GM03348 (cell line): ENCODE measurements around the gene ZNF470.

Experiments
- DNase-seq: peaks from one replicate; pipeline ENCODE4 v3.0.0; 2012; ENCODE audit warnings: low spot score

ZNF470 gene

DNA sequence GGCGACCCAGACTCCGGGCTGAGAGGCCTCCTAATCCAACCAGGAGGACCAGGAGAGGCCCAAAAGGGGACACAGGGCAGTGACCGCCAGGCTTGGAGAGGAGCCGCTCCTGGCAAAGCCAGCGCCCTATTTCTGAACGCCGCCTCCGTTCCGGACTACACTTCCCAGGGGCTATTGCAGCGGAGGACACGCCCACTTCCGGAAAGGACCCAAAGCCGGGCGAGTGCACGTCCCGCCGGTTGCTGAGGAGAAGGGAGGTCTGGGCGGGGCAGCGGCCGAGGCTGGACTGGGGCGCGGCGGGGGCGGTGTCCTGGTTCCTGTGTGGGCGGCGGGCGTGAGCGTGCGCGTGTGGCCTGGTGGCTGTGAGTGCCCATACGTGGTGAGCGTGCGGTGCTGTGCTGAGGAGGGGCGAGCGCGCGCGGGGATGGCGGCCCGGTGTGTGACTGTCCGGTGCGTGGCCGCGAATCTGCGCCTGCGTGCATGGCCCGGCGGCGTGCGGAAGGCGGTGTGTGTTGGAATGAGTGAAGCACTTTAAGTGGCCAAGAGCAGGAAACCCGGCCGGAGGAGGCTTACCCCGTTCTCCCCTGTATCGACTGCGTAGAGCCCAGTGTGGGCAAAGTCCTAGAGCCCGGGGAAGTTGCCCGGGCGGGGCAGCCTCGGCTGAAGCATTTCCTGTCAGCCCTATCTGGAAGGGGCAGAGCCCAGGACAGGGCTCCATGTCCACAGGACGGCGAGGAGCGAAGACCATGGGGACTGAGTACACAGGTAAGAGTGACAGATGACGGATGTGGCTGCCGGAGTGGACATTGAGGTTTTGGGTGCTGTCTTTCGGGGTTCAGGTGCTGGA, at the start of gene ZNF470:
TSS of gene ZNF470 (plus strand) at position 195 of the 847 bp plus-strand sequence. CDS start 2,844 bp downstream, outside the sequence.
- peak; percentile 97 for DNase-seq

DNA sequence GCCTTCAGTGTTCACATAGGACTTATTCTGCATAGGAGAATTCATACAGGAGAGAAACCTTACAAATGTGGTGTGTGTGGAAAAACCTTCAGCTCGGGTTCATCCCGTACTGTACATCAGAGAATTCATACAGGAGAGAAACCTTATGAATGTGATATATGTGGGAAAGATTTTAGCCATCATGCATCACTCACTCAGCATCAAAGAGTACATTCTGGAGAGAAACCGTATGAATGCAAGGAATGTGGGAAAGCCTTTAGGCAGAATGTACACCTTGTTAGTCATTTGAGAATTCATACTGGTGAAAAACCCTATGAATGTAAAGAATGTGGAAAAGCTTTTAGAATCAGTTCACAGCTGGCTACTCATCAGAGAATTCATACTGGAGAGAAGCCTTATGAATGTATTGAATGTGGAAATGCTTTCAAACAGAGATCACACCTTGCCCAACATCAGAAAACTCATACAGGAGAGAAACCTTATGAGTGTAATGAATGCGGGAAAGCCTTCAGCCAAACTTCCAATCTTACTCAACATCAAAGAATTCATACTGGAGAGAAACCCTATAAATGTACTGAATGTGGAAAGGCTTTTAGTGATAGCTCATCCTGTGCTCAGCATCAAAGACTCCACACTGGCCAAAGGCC, 41.9 kb upstream of the ZNF470 start:
- no peak for DNase-seq

DNA sequence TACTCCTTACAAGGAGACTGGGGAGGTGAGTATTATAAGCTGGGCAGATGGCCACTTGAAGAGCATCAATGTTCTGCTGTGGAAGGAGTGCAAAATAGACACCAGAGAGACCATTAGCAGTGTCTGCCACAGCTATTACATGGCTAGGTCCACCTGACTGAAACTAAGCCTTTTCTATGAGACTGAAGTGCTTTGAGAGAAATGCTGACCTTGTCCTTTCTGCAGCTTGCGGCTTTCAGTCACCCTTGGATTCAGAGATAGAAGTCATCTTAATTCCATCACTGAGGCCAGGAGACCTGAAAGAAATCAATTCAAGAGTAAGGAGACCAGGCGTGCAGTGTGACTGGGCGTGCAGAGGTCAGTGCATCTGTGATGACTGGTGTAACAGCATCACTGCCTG, 29.8 kb upstream of the ZNF470 start:
- DNase-seq: no peak

DNA sequence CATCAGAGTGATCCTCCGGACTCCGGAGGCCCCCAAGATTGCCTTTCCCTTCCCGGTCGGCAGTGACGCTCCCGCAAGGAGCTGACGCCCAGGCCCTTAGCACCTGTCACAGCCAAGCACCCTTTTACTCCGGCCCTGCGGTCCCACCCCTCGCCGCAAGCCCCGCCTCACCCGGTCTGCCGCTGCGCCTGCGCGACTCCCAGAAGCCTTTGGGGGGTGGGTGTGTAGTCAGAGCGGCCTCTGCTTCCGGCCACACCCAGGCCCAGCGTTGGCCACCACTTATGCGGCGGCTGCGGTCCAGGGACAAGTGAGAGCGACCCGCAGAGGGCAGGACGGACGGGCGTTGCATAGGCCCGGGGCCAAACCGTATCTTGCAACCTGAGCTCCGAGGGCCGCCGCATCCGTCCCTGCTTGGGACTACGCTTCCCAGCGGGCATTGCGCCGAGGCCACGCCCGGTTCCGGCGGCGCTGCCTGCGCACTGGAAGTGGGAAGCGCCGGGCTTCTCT, 29.0 kb upstream of the ZNF470 start:
- DNase-seq: peak; percentile 96

DNA sequence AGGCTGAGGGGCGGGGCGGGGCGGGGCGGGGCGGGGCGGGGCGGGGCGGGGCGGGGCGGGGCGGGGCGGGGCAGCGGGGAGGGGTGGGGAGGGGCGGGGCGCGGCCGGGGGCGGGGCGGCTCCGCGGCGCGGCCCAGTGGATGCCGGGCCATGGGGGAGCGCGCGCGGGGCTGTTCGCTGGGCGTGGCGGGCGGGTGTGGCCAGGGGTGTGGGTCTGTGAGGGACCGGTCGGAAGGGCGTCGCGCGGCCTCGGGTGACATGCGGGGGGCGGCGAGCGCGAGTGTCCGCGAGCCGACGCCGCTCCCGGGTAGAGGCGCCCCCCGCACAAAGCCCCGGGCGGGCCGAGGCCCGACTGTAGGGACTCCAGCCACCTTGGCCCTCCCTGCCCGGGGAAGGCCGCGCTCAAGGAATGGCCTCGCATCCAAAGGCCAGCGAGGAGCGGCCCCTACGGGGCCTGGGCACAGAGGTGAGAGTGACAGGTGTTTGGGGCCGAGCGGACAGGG, 28.5 kb upstream of the ZNF470 start, which contains the start of gene ZFP28:
TSS of gene ZFP28 (plus strand) at position 188 of the 503 bp plus-strand sequence. CDS start at position 259, 71 bp downstream.
- peak; percentile 94 for DNase-seq

DNA sequence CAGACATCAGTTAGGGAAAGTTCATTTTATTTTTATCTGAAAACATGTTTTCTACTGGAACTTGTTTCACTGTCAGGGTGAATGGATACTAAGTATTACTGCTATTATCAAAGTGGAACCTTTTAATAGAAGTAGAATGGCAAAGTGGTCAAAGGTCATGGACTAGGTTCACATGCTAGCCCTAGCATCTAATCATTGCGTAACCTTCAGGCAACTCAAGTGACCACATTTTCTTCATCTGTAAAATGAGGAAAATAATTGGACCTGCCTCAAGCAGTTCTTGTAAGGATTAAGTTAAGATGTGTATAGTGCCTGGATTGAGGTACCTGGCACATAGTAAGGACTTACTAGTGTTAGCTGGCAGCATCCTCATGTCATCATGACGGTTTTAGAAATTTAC, 23.5 kb upstream of the ZNF470 start:
- DNase-seq: no peak

DNA sequence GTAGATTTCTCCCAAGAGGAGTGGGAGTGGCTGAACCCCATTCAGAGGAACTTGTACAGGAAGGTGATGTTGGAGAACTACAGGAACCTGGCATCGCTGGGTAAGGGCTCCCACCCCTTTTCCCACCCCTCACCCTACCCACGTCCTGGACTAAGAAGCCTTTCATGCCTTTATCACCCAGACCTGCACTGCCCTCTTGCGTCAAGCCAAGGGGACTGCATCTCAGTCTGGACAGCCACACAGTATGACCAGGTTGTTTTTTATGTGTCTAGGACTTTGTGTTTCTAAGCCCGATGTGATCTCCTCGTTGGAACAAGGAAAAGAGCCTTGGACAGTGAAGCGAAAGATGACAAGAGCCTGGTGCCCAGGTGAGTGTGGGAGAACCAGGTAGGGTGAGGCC, 19.7 kb upstream of the ZNF470 start:
- DNase-seq: no peak

DNA sequence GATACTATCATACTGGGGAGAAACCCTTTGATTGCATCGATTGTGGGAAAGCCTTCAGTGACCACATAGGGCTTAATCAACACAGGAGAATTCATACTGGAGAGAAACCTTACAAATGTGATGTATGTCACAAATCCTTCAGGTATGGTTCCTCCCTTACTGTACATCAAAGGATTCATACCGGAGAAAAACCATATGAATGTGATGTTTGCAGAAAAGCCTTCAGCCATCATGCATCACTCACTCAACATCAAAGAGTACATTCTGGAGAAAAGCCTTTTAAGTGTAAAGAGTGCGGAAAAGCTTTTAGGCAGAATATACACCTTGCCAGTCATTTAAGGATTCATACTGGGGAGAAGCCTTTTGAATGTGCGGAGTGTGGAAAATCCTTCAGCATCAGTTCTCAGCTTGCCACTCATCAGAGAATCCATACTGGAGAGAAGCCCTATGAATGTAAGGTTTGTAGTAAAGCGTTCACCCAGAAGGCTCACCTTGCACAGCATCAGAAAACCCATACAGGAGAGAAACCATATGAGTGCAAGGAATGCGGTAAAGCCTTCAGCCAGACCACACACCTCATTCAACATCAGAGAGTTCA, 12.9 kb upstream of the ZNF470 start:
- no peak for DNase-seq

DNA sequence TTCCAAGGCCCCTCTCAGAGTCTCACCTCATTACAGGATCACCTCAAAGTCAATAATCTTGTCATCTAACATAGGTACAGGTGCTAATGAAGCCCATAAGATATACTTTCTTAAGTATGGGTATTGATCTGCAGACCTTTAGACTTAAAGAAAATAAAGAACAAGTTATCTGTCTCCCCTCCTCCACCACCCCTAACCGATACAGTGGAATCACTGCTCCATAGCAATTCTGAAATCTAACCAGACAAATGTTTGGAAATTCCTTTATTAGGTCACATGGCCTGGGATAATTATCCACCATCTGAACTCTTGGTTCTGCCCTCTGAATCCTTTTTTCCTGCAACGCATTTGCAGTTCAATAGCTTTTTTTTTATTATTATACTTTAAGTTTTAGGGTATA, 4.5 kb upstream of the ZNF470 start:
- DNase-seq: no peak

DNA sequence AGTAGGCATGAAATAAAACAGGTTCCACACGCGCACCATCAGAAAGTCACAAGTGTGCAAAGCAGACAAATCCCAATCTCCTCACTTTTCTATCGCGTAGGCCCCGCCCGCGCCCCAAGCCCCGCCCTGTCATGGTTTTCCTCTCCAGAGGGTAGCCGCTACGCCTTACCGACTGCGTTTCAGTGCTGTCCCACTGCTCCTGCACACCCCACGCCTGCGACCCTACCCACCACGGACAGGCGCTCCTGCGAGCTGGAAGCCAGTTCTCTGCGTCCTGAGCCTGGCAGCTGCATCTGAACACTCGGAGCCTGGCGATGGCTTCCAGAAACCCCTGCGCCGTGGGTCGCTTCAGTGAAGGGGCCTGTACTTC, 379 bp upstream of the ZNF470 start:
- peak; percentile 72 for DNase-seq

DNA sequence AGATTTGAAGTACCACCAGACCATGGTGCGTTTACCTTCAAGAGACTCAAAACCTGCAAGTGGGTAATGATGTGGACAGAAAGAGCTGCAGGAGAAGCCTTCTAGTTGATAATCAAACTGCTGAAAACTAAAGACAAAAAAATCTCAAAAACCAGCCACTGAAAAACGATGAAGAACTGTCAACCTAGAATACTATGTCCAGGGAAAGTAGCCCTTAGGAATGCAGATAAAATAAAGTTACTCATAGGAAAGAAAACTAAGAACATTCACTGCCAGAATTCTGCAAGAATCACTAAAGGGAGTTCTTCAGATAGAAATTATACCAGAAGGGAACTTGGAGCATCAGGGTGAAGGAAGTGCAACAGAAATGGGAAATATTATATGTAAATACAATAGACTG, 5.3 kb downstream of the ZNF470 start:
- DNase-seq: no peak

DNA sequence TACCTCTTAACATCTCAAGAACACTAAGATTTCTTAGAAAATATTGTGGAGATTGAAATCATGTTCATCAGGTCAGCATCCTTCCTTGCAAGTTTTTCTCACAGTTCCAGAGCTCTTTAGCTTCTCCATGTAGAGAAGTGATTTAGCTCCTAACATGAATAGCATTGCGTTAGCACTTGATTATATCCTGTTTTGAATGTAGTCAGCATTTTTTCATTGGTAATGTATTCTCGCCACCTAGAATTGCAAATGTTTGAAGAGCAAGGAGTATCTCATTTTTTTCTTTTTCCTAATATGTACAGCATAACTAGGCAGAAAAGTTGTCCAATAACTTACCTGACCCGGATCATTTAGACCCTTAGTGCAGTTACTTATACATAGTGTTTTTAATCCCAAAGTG, 6.6 kb downstream of the ZNF470 start:
- DNase-seq: no peak

DNA sequence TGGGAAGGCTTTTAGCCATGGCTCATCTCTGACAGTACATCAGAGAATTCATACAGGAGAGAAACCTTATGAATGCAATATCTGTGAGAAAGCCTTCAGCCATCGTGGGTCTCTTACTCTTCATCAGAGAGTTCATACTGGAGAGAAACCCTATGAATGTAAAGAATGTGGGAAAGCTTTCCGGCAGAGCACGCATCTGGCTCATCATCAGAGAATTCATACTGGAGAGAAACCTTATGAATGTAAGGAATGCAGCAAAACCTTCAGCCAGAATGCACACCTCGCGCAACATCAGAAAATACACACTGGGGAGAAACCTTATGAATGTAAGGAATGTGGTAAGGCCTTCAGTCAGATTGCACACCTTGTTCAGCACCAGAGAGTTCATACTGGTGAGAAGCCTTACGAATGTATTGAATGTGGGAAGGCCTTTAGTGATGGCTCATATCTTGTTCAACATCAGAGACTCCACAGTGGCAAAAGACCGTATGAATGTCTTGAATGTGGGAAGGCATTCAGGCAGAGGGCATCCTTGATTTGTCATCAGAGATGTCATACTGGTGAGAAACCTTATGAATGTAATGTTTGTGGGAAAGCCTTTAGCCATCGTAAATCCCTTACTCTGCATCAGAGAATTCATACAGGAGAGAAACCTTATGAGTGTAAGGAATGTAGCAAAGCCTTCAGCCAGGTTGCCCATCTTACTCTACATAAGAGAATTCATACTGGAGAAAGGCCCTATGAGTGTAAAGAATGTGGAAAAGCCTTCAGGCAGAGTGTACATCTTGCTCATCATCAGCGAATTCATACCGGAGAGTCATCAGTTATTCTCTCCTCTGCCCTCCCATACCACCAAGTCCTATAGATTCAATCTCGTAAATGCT, 10.7 kb downstream of the ZNF470 start:
- no peak for DNase-seq

DNA sequence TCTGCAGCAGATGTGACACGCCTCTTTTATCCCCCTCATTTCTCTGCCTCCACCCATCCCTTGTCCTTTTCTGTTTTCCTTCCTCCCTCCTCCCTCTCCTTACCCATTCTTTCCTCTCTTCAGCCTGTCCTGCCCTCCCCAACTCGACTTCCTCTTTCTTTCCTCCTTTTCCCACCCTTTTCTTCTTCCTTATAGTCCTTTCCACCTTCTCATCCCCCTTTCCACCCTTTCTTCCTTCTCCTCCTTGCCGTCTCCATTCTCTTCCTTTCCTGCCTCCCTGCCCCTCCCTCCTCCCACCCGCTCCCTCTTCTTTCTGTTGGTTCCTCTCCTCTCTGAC, 27.1 kb downstream of the ZNF470 start:
- DNase-seq: no peak

DNA sequence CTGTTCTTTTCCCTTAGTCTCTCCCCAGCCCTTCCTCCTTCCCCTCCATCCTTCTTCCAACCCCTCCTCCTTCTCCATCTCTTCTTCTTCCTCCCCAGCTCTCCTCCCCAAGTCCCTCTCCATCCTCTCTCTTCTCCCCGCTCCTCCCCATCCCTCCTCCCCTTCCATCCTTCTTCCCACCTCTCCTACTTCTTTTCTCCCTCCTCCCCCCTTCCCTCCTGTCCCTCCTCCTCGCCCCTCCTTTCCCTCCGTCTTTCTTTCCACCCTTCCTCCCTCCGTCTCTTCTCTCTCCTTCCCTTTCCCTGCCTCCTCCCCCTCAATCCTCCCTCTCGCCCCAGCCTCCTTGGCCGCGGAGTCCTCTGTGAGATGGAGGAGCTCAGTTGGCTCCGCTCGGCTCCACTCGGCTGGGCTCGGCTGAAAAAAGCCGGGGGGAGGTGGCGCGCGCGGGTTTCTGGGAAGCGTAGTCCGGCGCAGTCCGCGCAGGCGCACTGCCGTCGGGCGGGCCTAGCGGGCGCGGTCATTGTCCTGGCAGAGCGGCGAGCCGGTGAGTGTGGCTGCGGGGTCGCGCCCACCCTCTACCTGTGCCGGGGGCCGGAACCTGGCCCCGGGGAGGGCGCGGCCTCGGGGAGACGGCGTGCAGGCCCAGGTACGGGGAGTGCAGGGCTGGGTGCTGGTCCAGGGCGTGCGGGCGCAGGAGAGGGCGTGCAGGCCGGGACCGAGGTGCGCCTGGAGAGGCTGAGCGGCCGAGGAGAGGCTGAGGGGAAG, 27.7 kb downstream of the ZNF470 start, which contains the start of gene ZNF71:
TSS of gene ZNF71 (plus strand) at position 520 of the 765 bp plus-strand sequence. CDS start 6,257 bp downstream, outside the sequence.
- DNase-seq: peak; percentile 99

DNA sequence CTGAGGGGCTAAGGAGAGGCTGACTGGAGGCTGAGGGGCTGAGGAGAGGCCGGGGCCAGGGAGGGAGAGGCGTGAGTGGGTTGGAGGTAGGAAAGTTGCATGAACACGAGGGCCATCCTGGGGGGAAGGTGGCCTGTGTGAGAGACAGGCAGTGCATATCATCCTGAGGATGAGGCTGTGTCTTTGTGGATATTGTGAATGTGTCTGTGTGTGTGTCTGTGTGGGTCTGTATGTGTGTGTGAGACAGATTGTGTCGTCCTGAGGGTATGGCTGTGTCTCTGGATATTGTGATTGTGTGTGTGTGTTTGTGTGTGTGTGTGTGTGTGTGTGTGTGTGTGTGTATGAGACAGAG, 28.3 kb downstream of the ZNF470 start:
- DNase-seq: no peak

DNA sequence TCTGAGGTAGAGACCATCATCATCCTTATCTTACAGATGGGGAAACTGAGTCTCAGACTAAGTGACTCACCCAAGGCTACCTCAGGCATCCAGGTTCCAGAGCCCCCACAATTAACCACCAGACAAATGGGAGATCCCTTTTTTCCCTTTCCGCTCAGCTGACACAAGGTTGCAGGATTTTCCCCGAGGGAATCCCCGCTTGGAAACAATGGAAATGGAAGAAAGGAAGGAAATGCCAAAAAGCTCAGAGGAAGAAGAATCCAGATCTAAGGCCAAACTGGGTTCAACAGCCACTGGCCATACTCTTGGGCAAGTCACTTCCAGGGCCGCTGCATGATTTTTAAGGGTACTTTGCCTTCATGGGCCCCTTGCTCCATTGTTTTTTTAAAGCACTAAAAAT, 29.4 kb downstream of the ZNF470 start:
- DNase-seq: no peak

DNA sequence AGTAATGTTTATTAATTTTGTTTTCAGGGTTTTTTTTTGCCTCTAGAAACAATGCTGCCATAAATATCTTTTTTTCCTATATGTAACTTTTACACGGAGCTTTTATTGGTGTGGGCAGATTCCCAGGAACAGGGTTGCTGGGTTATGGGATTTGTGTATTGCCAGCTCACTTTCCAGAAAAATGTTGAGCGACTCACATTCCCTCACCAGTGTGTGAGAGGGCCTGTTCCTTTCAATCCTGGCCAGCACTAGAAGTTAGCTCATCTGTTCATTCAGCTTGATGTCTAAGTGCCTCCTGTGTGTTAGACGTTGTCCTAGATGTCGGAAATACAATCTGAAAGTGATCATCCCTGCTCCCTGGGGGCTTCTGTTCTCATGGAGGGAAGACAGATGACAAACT, 30.4 kb downstream of the ZNF470 start:
- no peak for DNase-seq

DNA sequence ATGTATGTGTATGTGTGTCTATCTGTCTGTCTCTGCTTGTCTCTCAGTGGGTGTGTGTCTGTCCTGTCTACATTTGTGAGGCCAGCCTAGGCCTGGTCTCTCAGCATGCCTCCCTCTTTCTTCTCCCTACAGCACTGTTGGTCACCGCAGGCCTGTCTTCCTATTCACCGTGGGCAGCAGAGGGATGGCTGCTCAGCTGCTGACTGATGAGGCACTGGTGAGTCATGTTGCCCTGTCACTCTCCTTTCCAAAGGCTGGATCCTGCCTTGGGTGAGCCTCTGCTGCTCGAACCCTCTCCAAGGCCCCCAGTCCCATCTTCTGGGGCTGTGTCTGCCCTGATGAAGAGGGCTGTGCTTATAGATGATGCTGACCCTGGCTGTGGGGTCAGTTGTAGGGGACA, 34.1 kb downstream of the ZNF470 start:
- no peak for DNase-seq

DNA sequence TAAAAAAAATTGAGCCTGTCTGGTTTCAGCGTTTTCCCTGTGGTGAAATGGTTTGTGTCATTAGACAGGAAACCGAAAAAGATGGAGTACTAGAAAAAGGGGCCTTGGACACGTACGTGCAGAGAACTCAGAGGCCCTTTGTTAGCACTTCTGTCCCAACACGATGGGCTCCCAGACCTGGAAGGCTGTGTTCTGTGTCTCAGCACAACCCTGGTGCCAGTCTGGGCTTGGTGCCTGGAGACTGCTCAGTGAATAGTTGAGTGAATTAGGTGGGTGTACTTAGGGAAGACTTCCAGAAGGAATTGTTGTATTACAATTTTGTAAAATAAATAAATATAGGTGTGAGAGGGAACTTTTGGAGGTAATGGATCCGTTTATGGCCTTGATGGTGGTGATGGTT, 36.6 kb downstream of the ZNF470 start:
- DNase-seq: no peak
